Neural progenitor cell (in vitro differentiated cells): ENCODE data around the gene ZDHHC7. TPM values are rescaled to one million over a fixed set of nuclear protein-coding genes. Genes with fewer than 3 reads are reported as not detected.

Experiments
- DNase-seq: peaks from one replicate; pipeline ENCODE4 v3.0.0-alpha.2; 2016; ENCODE audit warnings: low spot score
- H2AFZ ChIP-seq: fragments of 200-600 bp; sonication (generic); replicated peaks from 2 replicates; pipeline ENCODE4 v1.6.1; 2016; ENCODE audit warnings: antibody characterized with exemption
- H3F3A ChIP-seq: fragments of 200-600 bp; sonication (generic); 2 replicates; pipeline ENCODE4 v1.6.1; 2016; ENCODE audit warnings: antibody characterized with exemption, low read depth
- H3K27ac ChIP-seq: fragments of 200-600 bp; sonication (generic); 2 replicates; pipeline ENCODE4 v1.5.1; 2016; ENCODE audit warnings: mild to moderate bottlenecking
- H3K27me3 ChIP-seq: fragments of 200-600 bp; sonication (generic); 2 replicates; pipeline ENCODE4 v1.6.1; 2016; ENCODE audit warnings: mild to moderate bottlenecking, moderate library complexity
- H3K36me3 ChIP-seq: fragments of 200-600 bp; sonication (generic); 2 replicates; pipeline ENCODE4 v1.5.1; 2016
- H3K4me1 ChIP-seq: fragments of 200-600 bp; sonication (generic); 2 replicates; pipeline ENCODE4 v1.6.1; 2016; ENCODE audit warnings: mixed run types
- H3K4me2 ChIP-seq: fragments of 200-600 bp; sonication (generic); 2 replicates; pipeline ENCODE4 v1.6.1; 2016
- H3K4me3 ChIP-seq: fragments of 200-600 bp; sonication (generic); 2 replicates; pipeline ENCODE4 v1.5.1; 2016
- H3K79me2 ChIP-seq: fragments of 200-600 bp; sonication (generic); 2 replicates; pipeline ENCODE4 v1.6.1; 2016; ENCODE audit warnings: low read depth
- H3K9ac ChIP-seq: fragments of 200-600 bp; sonication (generic); 2 replicates; pipeline ENCODE4 v1.6.1; 2016
- H3K9me3 ChIP-seq: fragments of 200-600 bp; sonication (generic); 2 replicates; pipeline ENCODE4 v1.5.1; 2016; ENCODE audit warnings: low read depth
- H4K20me1 ChIP-seq: fragments of 200-600 bp; sonication (generic); 2 replicates; pipeline ENCODE4 v1.6.1; 2016; ENCODE audit warnings: low read depth
- H3K27ac Mint-ChIP-seq: 3 replicates; pipeline ENCODE4 v1.8.0; 2021; ENCODE audit warnings: mixed read lengths
- H3K27me3 Mint-ChIP-seq: 2 replicates; pipeline ENCODE4 v1.8.0; 2022; ENCODE audit warnings: low read depth, mild to moderate bottlenecking, inconsistent platforms, moderate library complexity, mixed read lengths; ENCODE audit not compliant: insufficient read depth
- H3K36me3 Mint-ChIP-seq: 3 replicates; pipeline ENCODE4 v1.8.0; 2021; ENCODE audit warnings: mixed read lengths
- H3K4me1 Mint-ChIP-seq: 3 replicates; pipeline ENCODE4 v1.8.0; 2021; ENCODE audit warnings: mixed read lengths
- H3K4me3 Mint-ChIP-seq: 3 replicates; pipeline ENCODE4 v1.8.0; 2021; ENCODE audit warnings: mild to moderate bottlenecking, moderate library complexity, mixed read lengths
- H3K9me3 Mint-ChIP-seq: 3 replicates; pipeline ENCODE4 v1.8.0; 2020; ENCODE audit warnings: mixed read lengths
- EZH2 ChIP-seq: fragments of 200-600 bp; sonication (generic); IDR thresholded peaks from 2 replicates; pipeline ENCODE4 v1.6.1; 2017; ENCODE audit warnings: antibody characterized with exemption, mild to moderate bottlenecking, moderate library complexity
- EZH2phosphoT487 ChIP-seq: fragments of 200-600 bp; sonication (generic); IDR thresholded peaks from 2 replicates; pipeline ENCODE4 v1.6.1; 2017; ENCODE audit warnings: antibody characterized with exemption
- total RNA-seq: library from RNA; depleted of rRNA; stranded (reverse); fragments of >200 nt; gene quantifications from 2 replicates; pipeline ENCODE4 v1.2.3, GENCODE V29; 2015; ENCODE audit warnings: low replicate concordance
- TF ChIP-seq, protein P1 (sequence below): fragments of 200-600 bp; sonication (generic); IDR thresholded peaks from 2 replicates; pipeline ENCODE4 v1.5.1; 2017; ENCODE audit warnings: antibody characterized with exemption, mild to moderate bottlenecking

The ZDHHC7 gene
- total RNA-seq, 1 donor from 2014 or later: 57.0 TPM

DNA sequence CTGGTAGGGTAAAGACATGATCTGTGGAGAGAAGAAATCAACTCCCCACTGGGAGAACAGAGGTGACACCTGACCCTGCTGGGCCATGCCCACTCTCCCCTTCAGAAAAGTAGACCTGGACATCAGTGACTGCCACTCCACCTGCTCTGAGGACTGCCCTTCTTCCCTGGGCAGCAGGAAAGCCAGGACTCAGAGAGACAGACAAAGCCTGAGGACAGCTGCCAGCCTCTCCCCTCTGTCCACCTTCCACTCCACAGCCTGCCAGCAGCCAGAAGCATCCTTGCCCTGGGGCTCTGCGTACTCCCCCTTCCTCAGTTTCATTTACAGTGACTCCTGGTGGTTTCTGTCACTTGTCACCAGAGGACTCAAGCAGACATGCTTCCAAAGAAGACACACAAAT lies 24.5 kb downstream of the ZDHHC7 start:
- Histone ChIP-seq H3K36me3 (no peaks in the 10 kb centered on the region), H3K27me3 (no peaks in the 10 kb centered on the region)

DNA sequence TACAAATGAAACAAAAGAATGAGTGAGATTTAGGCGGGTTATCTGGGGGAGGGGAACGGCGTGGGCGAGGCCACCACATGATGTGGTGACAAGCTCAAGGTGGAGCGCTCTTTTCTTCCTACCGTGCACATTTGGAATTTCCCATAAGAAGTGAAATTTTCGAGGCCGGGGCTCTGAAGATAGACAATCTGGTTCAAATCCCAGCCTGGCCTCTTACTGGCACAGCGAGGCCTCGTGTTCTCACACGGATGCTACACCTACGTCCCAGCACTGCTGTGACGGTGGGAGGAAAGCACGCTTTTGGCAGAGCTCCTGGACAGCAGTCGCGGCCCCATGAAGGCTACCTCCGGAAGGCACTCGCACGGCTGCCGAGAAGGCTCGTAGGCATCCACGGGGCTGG lies 25.2 kb downstream of the ZDHHC7 start:
- H3K9me3 Mint-ChIP-seq: no peaks in the 10 kb centered on the region
- H3K36me3 Mint-ChIP-seq: peaks cover 30% of the 10 kb centered on the region
- no peaks in the 10 kb centered on the region for H3K79me2 ChIP-seq

More for the DNA sequence above, 24.5 kb downstream of the ZDHHC7 start:
- Histone ChIP-seq H3K4me2 (no peak overlapping the region), H4K20me1 (peaks cover 18% of the 10 kb centered on the region), H3K9ac (no peak overlapping the region), H2AFZ (no peak overlapping the region), H3K4me3 (no peak overlapping the region), H3F3A (no peaks in the 10 kb centered on the region), H3K4me1 (no peaks in the 10 kb centered on the region), H3K27ac (no peak overlapping the region), H3K79me2 (no peaks in the 10 kb centered on the region), H3K9me3 (no peaks in the 10 kb centered on the region)
- TF ChIP-seq EZH2phosphoT487 (no peak), EZH2 (no peak)
- TF ChIP-seq, protein P1, sequence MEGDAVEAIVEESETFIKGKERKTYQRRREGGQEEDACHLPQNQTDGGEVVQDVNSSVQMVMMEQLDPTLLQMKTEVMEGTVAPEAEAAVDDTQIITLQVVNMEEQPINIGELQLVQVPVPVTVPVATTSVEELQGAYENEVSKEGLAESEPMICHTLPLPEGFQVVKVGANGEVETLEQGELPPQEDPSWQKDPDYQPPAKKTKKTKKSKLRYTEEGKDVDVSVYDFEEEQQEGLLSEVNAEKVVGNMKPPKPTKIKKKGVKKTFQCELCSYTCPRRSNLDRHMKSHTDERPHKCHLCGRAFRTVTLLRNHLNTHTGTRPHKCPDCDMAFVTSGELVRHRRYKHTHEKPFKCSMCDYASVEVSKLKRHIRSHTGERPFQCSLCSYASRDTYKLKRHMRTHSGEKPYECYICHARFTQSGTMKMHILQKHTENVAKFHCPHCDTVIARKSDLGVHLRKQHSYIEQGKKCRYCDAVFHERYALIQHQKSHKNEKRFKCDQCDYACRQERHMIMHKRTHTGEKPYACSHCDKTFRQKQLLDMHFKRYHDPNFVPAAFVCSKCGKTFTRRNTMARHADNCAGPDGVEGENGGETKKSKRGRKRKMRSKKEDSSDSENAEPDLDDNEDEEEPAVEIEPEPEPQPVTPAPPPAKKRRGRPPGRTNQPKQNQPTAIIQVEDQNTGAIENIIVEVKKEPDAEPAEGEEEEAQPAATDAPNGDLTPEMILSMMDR: no peak
- peak overlapping the region; percentile 35 for H3K27ac Mint-ChIP-seq
- no peak overlapping the region for H3K4me3 Mint-ChIP-seq
- H3K36me3 Mint-ChIP-seq: peaks cover 31% of the 10 kb centered on the region
- DNase-seq: no peak
- H3K9me3 Mint-ChIP-seq: no peaks in the 10 kb centered on the region
- peaks cover 2% of the 10 kb centered on the region for H3K27me3 Mint-ChIP-seq
- peaks cover 20% of the 10 kb centered on the region for H3K4me1 Mint-ChIP-seq

DNA sequence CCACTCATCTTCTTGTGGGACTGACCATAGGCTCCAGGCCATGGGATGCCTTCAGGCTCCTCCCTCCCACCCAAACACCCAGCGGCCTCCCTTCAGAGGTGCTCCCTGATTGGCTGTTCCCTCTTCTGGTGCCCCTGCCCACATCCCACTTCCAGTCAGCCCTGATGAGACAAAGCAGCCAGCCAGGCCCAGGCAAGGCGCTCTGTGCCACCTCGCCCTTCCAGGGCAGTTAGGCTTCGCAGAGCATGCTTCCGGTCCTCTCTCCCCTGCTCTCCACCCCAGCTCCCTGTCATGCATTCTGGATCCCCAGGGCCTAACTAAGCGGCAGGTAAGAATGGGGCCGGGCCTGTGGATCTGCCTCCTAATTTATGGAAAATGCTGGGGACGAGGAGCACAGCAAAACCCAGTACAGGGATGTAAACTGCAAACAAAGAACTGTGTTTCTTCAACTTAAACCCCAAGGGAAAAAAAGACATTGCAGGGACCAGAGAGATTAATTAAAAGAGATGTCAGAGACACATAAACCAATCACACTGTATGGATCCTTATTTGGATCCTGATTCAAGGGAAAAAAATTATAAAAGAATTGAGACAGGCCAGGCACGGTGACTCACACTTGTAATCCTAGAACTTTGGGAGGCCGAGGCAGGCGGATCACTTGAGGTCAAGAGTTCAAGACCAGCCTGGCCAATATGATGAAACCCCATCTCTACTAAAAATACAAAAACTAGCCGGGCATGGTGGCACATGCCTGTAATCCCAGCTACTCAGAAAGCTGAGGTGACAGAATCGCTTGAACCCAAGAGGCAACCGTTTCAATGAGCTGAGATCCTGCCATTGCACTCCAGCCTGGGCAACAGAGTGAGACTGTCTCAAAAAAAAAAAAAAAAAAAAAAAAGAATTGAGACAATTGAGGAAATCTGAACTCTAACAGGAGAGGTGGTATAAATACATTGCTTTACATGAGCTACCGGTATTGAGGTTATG lies 26.0 kb downstream of the ZDHHC7 start:
- Mint-ChIP-seq H3K4me1 (peaks cover 16% of the 10 kb centered on the region), H3K27ac (no peak overlapping the region), H3K36me3 (peaks cover 32% of the 10 kb centered on the region), H3K27me3 (peaks cover 2% of the 10 kb centered on the region), H3K9me3 (no peaks in the 10 kb centered on the region), H3K4me3 (no peak overlapping the region)
- no peaks in the 10 kb centered on the region for H3F3A ChIP-seq
- no peaks in the 10 kb centered on the region for H3K4me1 ChIP-seq
- DNase-seq: no peak
- no peak overlapping the region for H3K27ac ChIP-seq
- no peaks in the 10 kb centered on the region for H3K36me3 ChIP-seq
- H3K4me3 ChIP-seq: no peak overlapping the region
- no peaks in the 10 kb centered on the region for H3K9me3 ChIP-seq
- peaks cover 15% of the 10 kb centered on the region for H4K20me1 ChIP-seq
- no peaks in the 10 kb centered on the region for H3K27me3 ChIP-seq
- TF ChIP-seq EZH2 (no peak), EZH2phosphoT487 (no peak)
- TF ChIP-seq, protein P1: no peak
- no peak overlapping the region for H2AFZ ChIP-seq
- no peak overlapping the region for H3K4me2 ChIP-seq
- no peak overlapping the region for H3K9ac ChIP-seq
- no peaks in the 10 kb centered on the region for H3K79me2 ChIP-seq

More for the DNA sequence above, 25.2 kb downstream of the ZDHHC7 start:
- H3K27me3 Mint-ChIP-seq: peaks cover 2% of the 10 kb centered on the region
- peak overlapping the region; percentile 27 for H3K4me3 Mint-ChIP-seq
- peaks cover 18% of the 10 kb centered on the region for H4K20me1 ChIP-seq
- no peak overlapping the region for H3K9ac ChIP-seq
- no peak overlapping the region for H3K27ac Mint-ChIP-seq
- H3K4me2 ChIP-seq: no peak overlapping the region
- no peak for TF ChIP-seq EZH2phosphoT487
- TF ChIP-seq EZH2: no peak
- H3K4me3 ChIP-seq: no peak overlapping the region
- H3K27me3 ChIP-seq: no peaks in the 10 kb centered on the region
- no peaks in the 10 kb centered on the region for H3K36me3 ChIP-seq
- H3K4me1 ChIP-seq: no peaks in the 10 kb centered on the region
- H3K4me1 Mint-ChIP-seq: peaks cover 20% of the 10 kb centered on the region
- no peaks in the 10 kb centered on the region for H3F3A ChIP-seq
- H2AFZ ChIP-seq: no peak overlapping the region
- no peak overlapping the region for H3K27ac ChIP-seq
- no peaks in the 10 kb centered on the region for H3K9me3 ChIP-seq
- no peak for DNase-seq

DNA sequence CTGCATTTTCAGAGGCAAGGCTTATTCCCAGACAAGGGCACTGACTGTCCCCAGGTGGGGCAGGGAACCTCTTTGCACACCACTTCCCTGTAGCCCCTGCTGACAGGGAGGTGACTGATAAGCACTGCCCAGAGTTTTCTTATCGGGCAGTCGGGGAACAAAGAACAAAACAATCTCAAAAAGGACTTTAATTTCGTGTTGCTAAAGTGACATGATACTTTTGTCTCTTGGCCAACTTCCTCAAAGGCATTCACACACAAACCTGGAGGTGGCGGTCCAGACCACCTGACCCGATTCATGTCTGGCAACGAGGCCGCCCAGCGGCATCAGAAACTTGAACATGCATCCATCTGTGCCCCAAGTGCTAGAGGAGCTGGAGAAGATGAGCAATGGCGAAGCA lies 28.9 kb downstream of the ZDHHC7 start:
- Mint-ChIP-seq H3K4me3 (no peak overlapping the region), H3K4me1 (peaks cover 10% of the 10 kb centered on the region), H3K27ac (no peak overlapping the region), H3K27me3 (peaks cover 2% of the 10 kb centered on the region), H3K9me3 (no peaks in the 10 kb centered on the region), H3K36me3 (peaks cover 29% of the 10 kb centered on the region)
- H3K27me3 ChIP-seq: no peaks in the 10 kb centered on the region
- peaks cover 13% of the 10 kb centered on the region for H4K20me1 ChIP-seq
- no peak for TF ChIP-seq EZH2phosphoT487
- no peak for TF ChIP-seq EZH2
- TF ChIP-seq, protein P1: no peak
- no peak overlapping the region for H3K4me2 ChIP-seq
- no peak overlapping the region for H3K9ac ChIP-seq
- no peak for DNase-seq
- H2AFZ ChIP-seq: no peak overlapping the region
- no peaks in the 10 kb centered on the region for H3F3A ChIP-seq
- no peaks in the 10 kb centered on the region for H3K79me2 ChIP-seq
- peaks cover 4% of the 10 kb centered on the region for H3K36me3 ChIP-seq
- H3K4me3 ChIP-seq: no peak overlapping the region
- H3K27ac ChIP-seq: no peak overlapping the region
- H3K4me1 ChIP-seq: no peaks in the 10 kb centered on the region
- H3K9me3 ChIP-seq: no peaks in the 10 kb centered on the region
